GM12878 (cell line): ENCODE results near the gene WDR18. TPM values are rescaled to one million over a fixed set of nuclear protein-coding genes. Genes with fewer than 3 reads are reported as not detected.

Experiments used
- ATAC-seq: fragments of 200-7000 bp; cut with Tn5 transposase; 3 replicates; pipeline ENCODE4 v1.9.1; 2020; ENCODE audit warnings: mild to moderate bottlenecking, moderate library complexity
- BruUV-seq: library from RNA; stranded (reverse); fragments of 400-500 nt; replicated peaks from 2 replicates; lab custom pipeline; 2021; lab: Mats Ljungman, UMichigan
- CTCF ChIA-PET: fragments of 300-600 bp; sonication (Branson Sonifier 250); formaldehyde crosslinking; extraction: SDS; loops from one replicate; lab custom pipeline; 2021; ENCODE audit warnings: inconsistent platforms; lab: Yijun Ruan, JAX
- POLR2A ChIA-PET: fragments of 350-600 bp; formaldehyde crosslinking; extraction: SDS; loops from one replicate; lab custom pipeline; 2021; ENCODE audit warnings: inconsistent platforms; lab: Charles Lee
- RAD21 ChIA-PET: fragments of 300-600 bp; sonication (Branson Sonifier 250); formaldehyde crosslinking; loops from one replicate; lab custom pipeline; 2023; ENCODE audit warnings: antibody characterized with exemption; ENCODE audit not compliant: unreplicated experiment; lab: Charles Lee
- SMC1A ChIA-PET: fragments of 300-600 bp; sonication (Branson Sonifier 250); formaldehyde crosslinking; loops from one replicate; lab custom pipeline; 2023; ENCODE audit not compliant: unreplicated experiment, uncharacterized antibody; lab: Charles Lee
- DNase-seq: peaks from one replicate; pipeline ENCODE4 v3.0.0-alpha.2; 2011; ENCODE audit warnings: low read depth, low spot score
- FAIRE-seq: peaks from 3 replicates; lab custom pipeline; 2011; peaks lifted over from hg19 to GRCh38; lab: Jason Lieb, UNC
- H2AFZ ChIP-seq: 2 replicates; pipeline ENCODE4 v1.6.0; 2011; ENCODE audit warnings: low read depth, low read length, control low read depth; ENCODE audit not compliant: control insufficient read depth
- H3K27ac ChIP-seq: 2 replicates; pipeline ENCODE4 v1.5.1; 2011; ENCODE audit warnings: control low read depth; ENCODE audit not compliant: control insufficient read depth, insufficient read depth
- H3K27me3 ChIP-seq, 2 experiments: replicated peaks in 1 of 2; 2 replicates each; pipeline versions ENCODE4 v1.6.0 to v1.6.1; 2011; ENCODE audit warnings: low read length in 1 of 2; ENCODE audit not compliant: control insufficient read depth in 2 of 2, insufficient read depth in 2 of 2
- H3K36me3 ChIP-seq, 2 experiments: 2 replicates each; pipeline ENCODE4 v1.5.1; 2011; ENCODE audit warnings: low read length in 1 of 2; ENCODE audit not compliant: control insufficient read depth in 2 of 2, insufficient read depth in 2 of 2
- H3K4me1 ChIP-seq: 2 replicates; pipeline ENCODE4 v1.6.1; 2011; ENCODE audit warnings: mild to moderate bottlenecking, low read length, moderate library complexity, mixed read lengths; ENCODE audit not compliant: control insufficient read depth, insufficient read depth
- H3K4me2 ChIP-seq: 2 replicates; pipeline ENCODE4 v1.6.0; 2011; ENCODE audit warnings: control low read depth; ENCODE audit not compliant: control insufficient read depth, insufficient read depth
- H3K4me3 ChIP-seq: fragments of 200-600 bp; sonication (generic); 2 replicates; pipeline ENCODE4 v1.5.1; 2016
- H3K79me2 ChIP-seq: 2 replicates; pipeline ENCODE4 v1.6.0; 2011; ENCODE audit warnings: low read length; ENCODE audit not compliant: control insufficient read depth, insufficient read depth
- H3K9ac ChIP-seq: 2 replicates; pipeline ENCODE4 v1.8.0; 2011; ENCODE audit warnings: low read length, control low read depth, mixed read lengths; ENCODE audit not compliant: control insufficient read depth, insufficient read depth
- H3K9me3 ChIP-seq: replicated peaks from 3 replicates; pipeline ENCODE4 v1.5.1; 2011; ENCODE audit warnings: mild to moderate bottlenecking, low read length; ENCODE audit not compliant: control insufficient read depth, insufficient read depth
- H4K20me1 ChIP-seq: 2 replicates; pipeline ENCODE4 v1.6.0; 2011; ENCODE audit not compliant: control insufficient read depth, insufficient read depth
- BHLHE40 ChIP-seq, 2 experiments: fragments of 450-650 bp in 1 of 2; IDR thresholded peaks; 2 replicates each; pipeline ENCODE4 v1.6.1; 2011 to 2017; ENCODE audit warnings: low read depth in 2 of 2, borderline replicate concordance in 1 of 2, improper control_type of control experiment in 1 of 2, low read length in 1 of 2, mild to moderate bottlenecking in 1 of 2
- CBX3 ChIP-seq: fragments of 200-600 bp; sonication (generic); IDR thresholded peaks from 2 replicates; pipeline ENCODE4 v1.6.1; 2016; ENCODE audit warnings: low read depth, borderline replicate concordance
- EED ChIP-seq: sonication (generic); IDR thresholded peaks from 2 replicates; pipeline ENCODE4 v1.6.1; 2016; ENCODE audit warnings: antibody characterized with exemption, low read depth
- GABPA ChIP-seq: IDR thresholded peaks from 2 replicates; pipeline ENCODE4 v1.6.1; 2014; ENCODE audit warnings: antibody characterized with exemption, low read depth, mild to moderate bottlenecking, inconsistent platforms
- IKZF1 ChIP-seq: fragments of 450-650 bp; conservative IDR thresholded peaks from 2 replicates; pipeline ENCODE4 v1.6.1; 2017; ENCODE audit warnings: antibody characterized with exemption, mild to moderate bottlenecking
- IKZF2 ChIP-seq, 2 experiments: fragments of 450-650 bp; IDR thresholded peaks; 2 replicates each; pipeline ENCODE4 v1.6.1; 2017; ENCODE audit warnings: mild to moderate bottlenecking in 2 of 2, moderate library complexity in 2 of 2
- NFIC ChIP-seq: IDR thresholded peaks from 2 replicates; pipeline ENCODE4 v1.6.1; 2012; ENCODE audit warnings: low read depth, mild to moderate bottlenecking, inconsistent platforms, low read length, moderate library complexity
- POU2F2 ChIP-seq: IDR thresholded peaks from 3 replicates; pipeline ENCODE4 v1.6.1; 2011; ENCODE audit warnings: low read depth, mild to moderate bottlenecking, low read length, borderline replicate concordance
- RAD51 ChIP-seq: fragments of 450-650 bp; IDR thresholded peaks from 2 replicates; pipeline ENCODE4 v1.6.1; 2016; ENCODE audit warnings: moderate library complexity, mild to moderate bottlenecking, inconsistent platforms
- RB1 ChIP-seq: fragments of 450-650 bp; formaldehyde crosslinking; IDR thresholded peaks from 2 replicates; pipeline ENCODE4 v1.6.1; 2017; ENCODE audit warnings: mild to moderate bottlenecking, borderline replicate concordance
- RELB ChIP-seq: fragments of 450-650 bp; IDR thresholded peaks from 2 replicates; pipeline ENCODE4 v1.6.1; 2017; ENCODE audit warnings: low read depth, mild to moderate bottlenecking, moderate library complexity
- SIX5 ChIP-seq: IDR thresholded peaks from 2 replicates; pipeline ENCODE4 v1.6.1; 2011; ENCODE audit warnings: mild to moderate bottlenecking, low read depth, low read length, moderate library complexity; ENCODE audit not compliant: severe bottlenecking
- SMARCA5 ChIP-seq: fragments of 450-650 bp; IDR thresholded peaks from 2 replicates; pipeline ENCODE4 v1.6.1; 2017; ENCODE audit warnings: mild to moderate bottlenecking
- SPI1 ChIP-seq: IDR thresholded peaks from 2 replicates; pipeline ENCODE4 v1.6.1; 2011; ENCODE audit warnings: low read depth, mild to moderate bottlenecking, low read length, moderate library complexity, borderline replicate concordance; ENCODE audit not compliant: insufficient read depth
- ZBTB11 ChIP-seq: fragments of 450-650 bp; formaldehyde crosslinking; IDR thresholded peaks from 2 replicates; pipeline ENCODE4 v1.5.0; 2022; ENCODE audit warnings: mild to moderate bottlenecking, missing genetic modification characterization
- ZNF217 ChIP-seq: fragments of 450-650 bp; IDR thresholded peaks from 2 replicates; pipeline ENCODE4 v1.6.1; 2017; ENCODE audit warnings: antibody characterized with exemption, mild to moderate bottlenecking
- WGBS: methylation state at CpG from one replicate; pipeline ENCODE4 v1.1.6; 2016; ENCODE audit warnings: low lambda C conversion rate; ENCODE audit not compliant: insufficient replicate concordance, insufficient coverage; ENCODE audit errors: missing lambda C conversion rate; 5-methylcytosine and 5-hydroxymethylcytosine counted together
- in situ Hi-C: fragments of 300-500 bp; cut with MboI; formaldehyde crosslinking; loops from 9 replicates; pipeline ENCODE4 v1.14.3; 2018; ENCODE audit warnings: mixed read lengths
- intact Hi-C: fragments of 100-400 bp; cut with micrococcal nuclease; formaldehyde crosslinking; loops from one replicate; pipeline ENCODE4 v1.14.2; 2022; ENCODE audit not compliant: unreplicated experiment
- polyA plus RNA-seq, 11 experiments: library from polyadenylated mRNA; depleted of rRNA in 4 of 11; unstranded in 6 of 11; stranded (reverse) in 5 of 11; fragments of >200 nt; fragmentation: Nextera tagmentation in 4 of 11; fragmentation: Illumina TruSeq in 1 of 11; extraction: Ambion mirVana in 4 of 11; extraction: Trizol in 1 of 11; gene quantifications; 1 replicate in 1 of 11; 2 replicates in 10 of 11; pipeline versions ENCODE4 v1.2.1 to v1.2.3, GENCODE V29; 2011 to 2016; ENCODE audit warnings: inconsistent platforms in 2 of 11, missing spikeins in 2 of 11, low read depth in 1 of 11
- total RNA-seq, 4 experiments: library from RNA; depleted of rRNA in 3 of 4; stranded (reverse); fragments of >200 nt in 3 of 4; fragmentation: Illumina TruSeq in 1 of 4; extraction: Trizol in 1 of 4; gene quantifications; 2 replicates each; pipeline versions ENCODE4 v1.2.1 to v1.2.3, GENCODE V29; 2013 to 2021

Gene WDR18
- total and polyA plus RNA-seq, 10 of the 15 experiments (the other 5 are each of a cell fraction or from before 2014, with no cell fraction given): 3.0 to 206 (median 62.3) TPM

DNA sequence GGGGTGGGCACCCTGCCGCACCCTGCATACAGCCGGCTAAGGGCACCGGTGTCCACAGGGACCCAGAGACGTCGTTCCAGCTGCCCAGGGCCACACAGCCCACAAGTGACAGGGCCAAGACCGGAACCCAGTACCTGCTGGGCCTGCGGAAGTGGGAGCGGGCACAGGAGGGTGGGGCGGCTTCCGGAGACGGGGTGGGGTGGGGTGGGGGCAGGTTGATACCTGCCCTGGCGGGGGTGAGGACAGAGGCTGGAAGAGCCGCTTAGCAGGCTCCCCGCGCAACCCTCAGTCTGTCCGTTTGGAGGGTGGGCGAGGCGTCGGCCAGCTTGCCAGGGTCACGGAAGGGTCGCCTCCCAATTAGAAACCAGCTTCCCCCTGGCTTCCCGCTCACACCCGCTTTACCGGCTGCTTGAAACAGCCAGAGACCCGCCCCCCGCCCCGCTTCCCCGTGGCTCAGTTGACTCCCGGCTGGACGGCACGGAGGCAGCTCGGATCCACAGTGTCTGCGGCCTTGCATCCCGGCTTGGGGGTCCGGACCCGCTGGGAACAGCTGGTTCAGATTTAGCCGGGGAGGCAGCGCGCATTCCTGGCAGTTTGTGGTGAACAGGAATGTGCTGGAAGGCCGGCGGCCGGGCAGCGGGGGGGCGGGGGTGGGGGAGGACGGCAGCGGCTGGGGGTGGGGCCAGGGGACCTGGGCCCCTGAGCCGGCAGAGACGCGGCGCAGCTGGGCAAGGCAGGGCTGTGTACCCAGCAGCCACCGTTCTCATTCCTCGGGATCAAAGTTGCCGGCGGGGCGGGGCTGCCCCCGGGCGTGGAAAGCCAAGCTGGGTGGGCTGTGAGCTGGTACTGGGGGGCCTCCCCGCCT, 44.1 kb downstream of the WDR18 start:
- H3K4me1 ChIP-seq: peaks cover 6% of the 10 kb centered on the region
- H3K27me3 ChIP-seq: no peaks in the 10 kb centered on the region
- ChIA-PET RAD21 (interaction anchor here (0.6 to 4.9 kb wide), 10 partner anchors 9 to 230 kb away, joined by 3 to 39 read pairs (median 3); partner anchors contain the start of genes ABCA7, ARHGAP45 and WDR18), CTCF (interaction anchor here (0.6 to 2.3 kb wide), 7 partner anchors 9 to 105 kb away, joined by 3 to 11 read pairs (median 4); no protein-coding TSS in a partner anchor), SMC1A (interaction anchor here (1.6 to 2.9 kb wide), 2 partner anchors 9 to 11 kb away, joined by 4 to 22 read pairs; partner anchors contain the start of gene ABCA7), POLR2A (interaction anchor here (0.9 to 4.7 kb wide), 11 partner anchors 9 to 157 kb away, joined by 3 to 83 read pairs (median 5); partner anchors contain the start of genes ABCA7, ARHGAP45, GPX4 and WDR18)
- peak overlapping the region; percentile 90 for H3K9ac ChIP-seq
- BruUV-seq: no TSS peak
- H3K4me2 ChIP-seq: peak overlapping the region; percentile 95
- H2AFZ ChIP-seq: no peak overlapping the region
- FAIRE-seq: no peak
- H3K79me2 ChIP-seq: peaks cover 52% of the 10 kb centered on the region
- H3K4me3 ChIP-seq: peak overlapping the region; percentile 90
- 3% methylated on average over 46 of the region's 58 CpGs for WGBS
- in situ Hi-C loops (no loop called here), intact Hi-C loops (no loop called here)
- 0 out of 2 replicates have a peak, but pooled peaks cover 4% of the 10 kb centered on the region for H4K20me1 ChIP-seq
- peak; percentile 78 for ATAC-seq
- DNase-seq: no peak
- peaks cover 8 to 14% of the 10 kb centered on the region in 2 experiments for H3K36me3 ChIP-seq
- peak overlapping the region; percentile 92 for H3K27ac ChIP-seq
- H3K9me3 ChIP-seq: no peaks in the 10 kb centered on the region
- TF ChIP-seq SPI1 (peak; percentile 43; the same call in 1 of the 2 replicates), EED (peak; percentile 41; the same call in 1 of the 2 replicates), IKZF1 (peak; percentile 77; the same call in 1 of the 2 replicates), RB1 (no peak), SMARCA5 (peak; percentile 93), IKZF2 (IDR thresholded peaks at IDR 0.05) (peak; percentile 12 to 66; a peak in 1 of 4 replicates), SIX5 (no peak), RELB (0 out of 2 replicates have a peak, but pooled peaks have one; percentile 27), CBX3 (no peak), ZBTB11 (peak; percentile 48; the same call in 1 of the 2 replicates), ZNF217 (no peak), BHLHE40 (IDR thresholded peaks at IDR 0.05; ENCODE audit: borderline replicate concordance in 1 of 2, low read depth in 2 of 2, low read length in 1 of 2) (0 out of 4 replicates have a peak, but pooled peaks of 1 of the 2 experiments have one; percentile 5), POU2F2 (0 out of 3 replicates have a peak, but pooled peaks have one; percentile 43), GABPA (peak; percentile 78; the same call in 1 of the 2 replicates), NFIC (no peak), RAD51 (no peak)
